H1 (cell line): ENCODE results near the gene MOCS3. TPM values are rescaled to one million over a fixed set of nuclear protein-coding genes. Genes with fewer than 3 reads are reported as not detected.

Source experiments
- CTCF ChIA-PET: fragments of 300-600 bp; sonication (Branson Sonifier 250); formaldehyde crosslinking; loops from one replicate; lab custom pipeline; 2021; ENCODE audit not compliant: partially characterized antibody; lab: Charles Lee
- POLR2A ChIA-PET: fragments of 300-600 bp; sonication (Branson Sonifier 250); formaldehyde crosslinking; loops from one replicate; lab custom pipeline; 2021; ENCODE audit warnings: inconsistent platforms; ENCODE audit not compliant: partially characterized antibody; lab: Charles Lee
- DNase-seq, 2 experiments: peaks; one replicate each; pipeline versions ENCODE4 v3.0.0 to v3.0.0-alpha.2; 2010 to 2022; ENCODE audit warnings: low spot score in 2 of 2, low read depth in 1 of 2, mixed read lengths in 1 of 2
- FAIRE-seq: peaks from 2 replicates; lab custom pipeline; 2011; peaks lifted over from hg19 to GRCh38; lab: Jason Lieb, UNC
- H2AFZ ChIP-seq: 2 replicates; pipeline ENCODE4 v1.8.1; 2012; ENCODE audit warnings: low read length, inconsistent platforms
- H2AK5ac ChIP-seq: 2 replicates; pipeline ENCODE4 v1.6.1; 2013; ENCODE audit warnings: low read depth, low read length
- H2BK120ac ChIP-seq: replicated peaks from 2 replicates; pipeline ENCODE3; 2013; ENCODE audit warnings: low read depth, low read length, inconsistent platforms
- H2BK12ac ChIP-seq: 2 replicates; pipeline ENCODE4 v1.6.1; 2013; ENCODE audit warnings: low read depth, low read length
- H2BK15ac ChIP-seq: 2 replicates; pipeline ENCODE4 v1.6.1; 2013; ENCODE audit warnings: low read length
- H2BK20ac ChIP-seq: 2 replicates; pipeline ENCODE4 v1.6.1; 2013; ENCODE audit warnings: low read length
- H2BK5ac ChIP-seq: 2 replicates; pipeline ENCODE4 v1.6.1; 2013; ENCODE audit warnings: low read depth, low read length
- H3K14ac ChIP-seq: 2 replicates; pipeline ENCODE4 v1.6.1; 2013; ENCODE audit warnings: inconsistent platforms; ENCODE audit not compliant: insufficient read length
- H3K18ac ChIP-seq: 2 replicates; pipeline ENCODE4 v1.6.1; 2013; ENCODE audit warnings: low read length; ENCODE audit errors: extremely low read depth
- H3K23ac ChIP-seq: 2 replicates; pipeline ENCODE4 v1.6.1; 2013; ENCODE audit warnings: inconsistent platforms; ENCODE audit not compliant: insufficient read length
- H3K23me2 ChIP-seq: 2 replicates; pipeline ENCODE4 v1.6.1; 2013; ENCODE audit warnings: low read depth, low read length
- H3K27ac ChIP-seq: 2 replicates; pipeline ENCODE4 v1.6.1; 2011; ENCODE audit warnings: low read depth, low read length, inconsistent platforms
- H3K27me3 ChIP-seq, 4 experiments: replicated peaks in 1 of 4; 1 replicate in 1 of 4; 2 replicates in 3 of 4; pipeline versions ENCODE4 v1.6.1 to v1.8.1; 2011 to 2013; ENCODE audit warnings: low read length in 3 of 4, mild to moderate bottlenecking in 3 of 4, inconsistent platforms in 2 of 4, mixed read lengths in 2 of 4, moderate library complexity in 1 of 4; ENCODE audit not compliant: control insufficient read depth in 3 of 4, insufficient read depth in 3 of 4; ENCODE audit errors: extremely low read depth in 1 of 4
- H3K36me3 ChIP-seq, 4 experiments: 2 replicates each; pipeline versions ENCODE4 v1.6.1 to v1.8.1; 2011 to 2013; ENCODE audit warnings: mild to moderate bottlenecking in 4 of 4, low read length in 3 of 4, moderate library complexity in 2 of 4, control low read depth in 1 of 4, inconsistent platforms in 1 of 4; ENCODE audit not compliant: insufficient read depth in 4 of 4, control insufficient read depth in 2 of 4
- H3K4ac ChIP-seq: replicated peaks from 2 replicates; pipeline ENCODE3; 2013; ENCODE audit warnings: low read length, low read depth, mixed read lengths, inconsistent platforms; ENCODE audit not compliant: insufficient read length
- H3K4me1 ChIP-seq, 4 experiments: replicated peaks in 1 of 4; 1 replicate in 1 of 4; 2 replicates in 3 of 4; pipeline versions ENCODE4 v1.6.1 to v1.8.1; 2011 to 2013; ENCODE audit warnings: low read length in 3 of 4, inconsistent platforms in 2 of 4, mixed read lengths in 1 of 4; ENCODE audit not compliant: insufficient read depth in 4 of 4, control insufficient read depth in 3 of 4
- H3K4me2 ChIP-seq, 2 experiments: 2 replicates each; pipeline versions ENCODE4 v1.6.1 to v1.8.1; 2011 to 2013; ENCODE audit warnings: low read depth in 2 of 2, low read length in 2 of 2, control low read depth in 1 of 2, inconsistent platforms in 1 of 2, mild to moderate bottlenecking in 1 of 2; ENCODE audit not compliant: insufficient read depth in 1 of 2
- H3K4me3 ChIP-seq, 4 experiments: fragments of 200-600, 300-600 bp in 1 of 4; sonication (generic), shearing (Covaris generic), sonication (Bioruptor Twin) in 1 of 4; 2 replicates each; pipeline versions ENCODE4 v1.5.1 to v1.8.1; 2011 to 2016; ENCODE audit warnings: low read length in 4 of 4, low read depth in 3 of 4, control low read depth in 2 of 4, inconsistent platforms in 2 of 4, mild to moderate bottlenecking in 2 of 4, mixed read lengths in 1 of 4, moderate library complexity in 1 of 4; ENCODE audit not compliant: insufficient read depth in 2 of 4; ENCODE audit errors: extremely low read depth in 1 of 4
- H3K56ac ChIP-seq: replicated peaks from 2 replicates; pipeline ENCODE3; 2013; ENCODE audit warnings: low read depth, mild to moderate bottlenecking, mixed read lengths, low read length, inconsistent platforms; ENCODE audit not compliant: insufficient read length
- H3K79me1 ChIP-seq: 2 replicates; pipeline ENCODE4 v1.6.1; 2013; ENCODE audit warnings: low read depth, low read length, control low read depth
- H3K79me2 ChIP-seq, 2 experiments: 2 replicates each; pipeline versions ENCODE4 v1.6.1 to v1.8.1; 2012 to 2013; ENCODE audit warnings: low read length in 2 of 2, mild to moderate bottlenecking in 2 of 2, inconsistent platforms in 1 of 2; ENCODE audit not compliant: insufficient read depth in 2 of 2, control insufficient read depth in 1 of 2
- H3K9ac ChIP-seq, 4 experiments: replicated peaks in 1 of 4; 1 replicate in 1 of 4; 2 replicates in 3 of 4; pipeline versions ENCODE4 v1.6.1 to v1.8.1; 2011 to 2013; ENCODE audit warnings: low read depth in 3 of 4, low read length in 3 of 4, control low read depth in 2 of 4, mild to moderate bottlenecking in 2 of 4, moderate library complexity in 2 of 4, inconsistent platforms in 1 of 4; ENCODE audit errors: extremely low read depth in 1 of 4
- H3K9me3 ChIP-seq, 2 experiments: 2 replicates each; pipeline versions ENCODE4 v1.6.1 to v1.8.1; 2012 to 2013; ENCODE audit warnings: mild to moderate bottlenecking in 2 of 2, moderate library complexity in 2 of 2, control low read depth in 1 of 2, inconsistent platforms in 1 of 2, low read depth in 1 of 2, low read length in 1 of 2, mixed read lengths in 1 of 2; ENCODE audit not compliant: insufficient read depth in 2 of 2
- H4K20me1 ChIP-seq, 2 experiments: replicated peaks in 1 of 2; 2 replicates each; pipeline versions ENCODE3 to v1.8.1; 2011 to 2013; ENCODE audit warnings: inconsistent platforms in 2 of 2, low read length in 2 of 2, mild to moderate bottlenecking in 1 of 2; ENCODE audit not compliant: insufficient read depth in 2 of 2, control insufficient read depth in 1 of 2
- H4K5ac ChIP-seq: 2 replicates; pipeline ENCODE4 v1.6.1; 2013; ENCODE audit warnings: low read length, low read depth, mixed read lengths, inconsistent platforms; ENCODE audit not compliant: insufficient read length
- H4K8ac ChIP-seq: 2 replicates; pipeline ENCODE4 v1.8.0; 2013; ENCODE audit warnings: mild to moderate bottlenecking, moderate library complexity, low read length, inconsistent platforms; ENCODE audit not compliant: insufficient read depth; ENCODE audit errors: extremely low read depth
- H4K91ac ChIP-seq: replicated peaks from 2 replicates; pipeline ENCODE3; 2013; ENCODE audit warnings: low read length, mixed read lengths, inconsistent platforms; ENCODE audit not compliant: insufficient read length
- ATF2 ChIP-seq: IDR thresholded peaks from 2 replicates; pipeline ENCODE4 v1.6.1; 2012; ENCODE audit warnings: low read length, inconsistent platforms
- CHD2 ChIP-seq: IDR thresholded peaks from 2 replicates; pipeline ENCODE4 v1.6.1; 2012; ENCODE audit warnings: low read length, improper control_type of control experiment
- WGBS, 2 experiments: shearing (Covaris generic) in 1 of 2; methylation state at CpG; one replicate each; pipeline versions ENCODE4 v1.1.6 to v1.1.7; 2013 to 2015; ENCODE audit warnings: low lambda C conversion rate in 2 of 2, mixed read lengths in 2 of 2, inconsistent platforms in 1 of 2, low coverage in 1 of 2, missing lambda C conversion rate in 1 of 2; ENCODE audit not compliant: insufficient replicate concordance in 2 of 2, insufficient coverage in 1 of 2, insufficient read length in 1 of 2; ENCODE audit errors: extremely low coverage in 1 of 2, missing lambda C conversion rate in 1 of 2; 5-methylcytosine and 5-hydroxymethylcytosine counted together
- polyA plus RNA-seq, 7 experiments: library from polyadenylated mRNA; depleted of rRNA in 3 of 7; stranded (reverse) in 5 of 7; unstranded in 2 of 7; fragments of >200 nt in 5 of 7; fragments of 200-250 nt in 2 of 7; gene quantifications; 1 replicate in 5 of 7; 2 replicates in 1 of 7; 4 replicates in 1 of 7; pipeline versions ENCODE4 v1.2.1 to v1.2.3, GENCODE V29; 2011 to 2013; ENCODE audit warnings: missing spikeins in 2 of 7, mixed read lengths in 2 of 7
- total RNA-seq: library from RNA; stranded (reverse); fragmentation: NEBNext Ultra II Directional; extraction: Animal tissue kit (Norgen Biotek cat#: 25700); gene quantifications from 2 replicates; pipeline ENCODE4 v1.2.1, GENCODE V29; 2021

The MOCS3 gene
- total and polyA plus RNA-seq, 2 of the 8 experiments (the other 6 are each of a cell fraction or from before 2014, with no cell fraction given): 6.2 to 6.3 TPM

GRCh38 chr20:51001430-51002265 is 43.0 kb downstream of the MOCS3 start:
- H3K79me1 ChIP-seq: no peaks in the 10 kb centered on the region
- H2BK5ac ChIP-seq: no peak overlapping the region
- H2AK5ac ChIP-seq: no peak overlapping the region
- no peaks in the 10 kb centered on the region; a peak in 1 of 8 replicates for H3K36me3 ChIP-seq
- H3K27ac ChIP-seq: no peak overlapping the region
- no peak overlapping the region for H2BK120ac ChIP-seq
- H3K14ac ChIP-seq: no peak overlapping the region
- no peak overlapping the region for H4K91ac ChIP-seq
- no peaks in the 10 kb centered on the region for H3K23me2 ChIP-seq
- H4K5ac ChIP-seq: no peak overlapping the region
- H2BK15ac ChIP-seq: no peak overlapping the region
- H3K23ac ChIP-seq: no peak overlapping the region
- peaks cover 0 to 2% (median 0%) of the 10 kb centered on the region in 4 experiments; a peak in 2 of 7 replicates for H3K27me3 ChIP-seq
- DNase-seq (no peak), FAIRE-seq (no peak)
- no peaks in the 10 kb centered on the region for H4K20me1 ChIP-seq
- H2BK12ac ChIP-seq: no peak overlapping the region
- TF ChIP-seq ATF2 (no peak), CHD2 (no peak)
- H3K18ac ChIP-seq: no peak overlapping the region
- ChIA-PET POLR2A (interaction anchor here (0.8 to 0.9 kb wide), 2 partner anchors 14 to 26 kb away, joined by 3 read pairs; no protein-coding TSS in a partner anchor), CTCF (interaction anchor here (0.5 to 2.3 kb wide), 8 partner anchors 9 to 231 kb away, joined by 3 to 10 read pairs (median 4); partner anchors contain the start of gene KCNG1)
- no peak overlapping the region for H3K9ac ChIP-seq
- H3K4me2 ChIP-seq: no peak overlapping the region
- no peak overlapping the region for H3K4me3 ChIP-seq
- H2BK20ac ChIP-seq: no peak overlapping the region
- no peak overlapping the region for H3K56ac ChIP-seq
- no peaks in the 10 kb centered on the region for H3K79me2 ChIP-seq
- H3K9me3 ChIP-seq: no peaks in the 10 kb centered on the region
- peak overlapping the region; percentile 3; the same call in 1 of the 2 replicates for H4K8ac ChIP-seq
- no peaks in the 10 kb centered on the region for H3K4me1 ChIP-seq
- 88% methylated on average over 19 of the region's 20 CpGs; no CpG with 5 or more reads in 1 of the 2 experiments for WGBS, 2 experiments
- no peak overlapping the region for H2AFZ ChIP-seq
- H3K4ac ChIP-seq: no peak overlapping the region
